WERI-Rb-1 (cell line): ENCODE results near the gene PLD5.
"Not testable (repeated sequence)": the region's sequence is repeated elsewhere in the genome, so short reads cannot be mapped to it uniquely, and the experiment has no call there.

Experiments
- DNase-seq: peaks from one replicate; pipeline ENCODE4 v3.0.0-alpha.2; 2020
- H3K27ac ChIP-seq: fragments of 250-450 bp; sonication (Bioruptor Pico); 2 replicates; pipeline ENCODE4 v1.5.1; 2020; ENCODE audit warnings: mild to moderate bottlenecking, moderate library complexity
- H3K27me3 ChIP-seq: fragments of 250-450 bp; sonication (Bioruptor Pico); 2 replicates; pipeline ENCODE4 v1.5.1; 2021; ENCODE audit warnings: mild to moderate bottlenecking, low read depth, moderate library complexity; ENCODE audit not compliant: insufficient read depth, severe bottlenecking
- H3K36me3 ChIP-seq: fragments of 250-450 bp; sonication (Bioruptor Pico); 2 replicates; pipeline ENCODE4 v1.5.1; 2020; ENCODE audit warnings: mild to moderate bottlenecking, moderate library complexity
- H3K4me3 ChIP-seq: 2 replicates; pipeline ENCODE4 v1.5.1; 2011; ENCODE audit warnings: low read depth, mild to moderate bottlenecking, control low read depth, low read length
- H3K9me3 ChIP-seq: fragments of 250-450 bp; sonication (Bioruptor Pico); 2 replicates; pipeline ENCODE4 v1.5.1; 2021; ENCODE audit warnings: mild to moderate bottlenecking, moderate library complexity; ENCODE audit not compliant: severe bottlenecking
- TF ChIP-seq, protein P1 (sequence below): IDR thresholded peaks from 2 replicates; pipeline ENCODE4 v1.5.1; 2011; ENCODE audit warnings: low read depth, mild to moderate bottlenecking, control low read depth, inconsistent platforms, low read length

PLD5 gene

DNA sequence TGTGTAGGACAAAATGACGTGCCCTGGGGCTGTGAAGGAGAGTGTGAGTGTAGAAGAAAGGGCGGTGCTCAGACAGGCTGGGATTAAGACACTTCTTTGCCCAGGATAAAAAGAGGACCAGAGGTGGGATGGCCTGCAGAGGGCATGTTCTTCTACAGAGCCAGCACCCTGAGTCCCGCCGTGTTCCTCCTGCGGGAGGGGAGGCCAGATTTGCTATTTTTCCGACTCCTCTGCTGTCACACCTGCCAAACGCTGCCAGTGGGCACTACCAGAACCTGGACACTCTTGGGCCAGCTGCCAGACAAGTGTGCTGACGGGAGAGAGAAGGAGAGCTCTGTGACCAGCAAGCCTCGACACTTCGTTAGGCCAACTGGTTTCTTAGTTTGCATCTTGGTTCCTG lies 206.4 kb downstream of the PLD5 start:
- DNase-seq = no peak
- no peak overlapping the region for H3K4me3 ChIP-seq
- H3K9me3 ChIP-seq = no peaks in the 10 kb centered on the region
- TF ChIP-seq, protein P1, sequence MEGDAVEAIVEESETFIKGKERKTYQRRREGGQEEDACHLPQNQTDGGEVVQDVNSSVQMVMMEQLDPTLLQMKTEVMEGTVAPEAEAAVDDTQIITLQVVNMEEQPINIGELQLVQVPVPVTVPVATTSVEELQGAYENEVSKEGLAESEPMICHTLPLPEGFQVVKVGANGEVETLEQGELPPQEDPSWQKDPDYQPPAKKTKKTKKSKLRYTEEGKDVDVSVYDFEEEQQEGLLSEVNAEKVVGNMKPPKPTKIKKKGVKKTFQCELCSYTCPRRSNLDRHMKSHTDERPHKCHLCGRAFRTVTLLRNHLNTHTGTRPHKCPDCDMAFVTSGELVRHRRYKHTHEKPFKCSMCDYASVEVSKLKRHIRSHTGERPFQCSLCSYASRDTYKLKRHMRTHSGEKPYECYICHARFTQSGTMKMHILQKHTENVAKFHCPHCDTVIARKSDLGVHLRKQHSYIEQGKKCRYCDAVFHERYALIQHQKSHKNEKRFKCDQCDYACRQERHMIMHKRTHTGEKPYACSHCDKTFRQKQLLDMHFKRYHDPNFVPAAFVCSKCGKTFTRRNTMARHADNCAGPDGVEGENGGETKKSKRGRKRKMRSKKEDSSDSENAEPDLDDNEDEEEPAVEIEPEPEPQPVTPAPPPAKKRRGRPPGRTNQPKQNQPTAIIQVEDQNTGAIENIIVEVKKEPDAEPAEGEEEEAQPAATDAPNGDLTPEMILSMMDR = no peak; the same call in 1 of the 2 replicates
- no peaks in the 10 kb centered on the region for H3K27me3 ChIP-seq
- H3K36me3 ChIP-seq = no peaks in the 10 kb centered on the region
- H3K27ac ChIP-seq = no peak overlapping the region

DNA sequence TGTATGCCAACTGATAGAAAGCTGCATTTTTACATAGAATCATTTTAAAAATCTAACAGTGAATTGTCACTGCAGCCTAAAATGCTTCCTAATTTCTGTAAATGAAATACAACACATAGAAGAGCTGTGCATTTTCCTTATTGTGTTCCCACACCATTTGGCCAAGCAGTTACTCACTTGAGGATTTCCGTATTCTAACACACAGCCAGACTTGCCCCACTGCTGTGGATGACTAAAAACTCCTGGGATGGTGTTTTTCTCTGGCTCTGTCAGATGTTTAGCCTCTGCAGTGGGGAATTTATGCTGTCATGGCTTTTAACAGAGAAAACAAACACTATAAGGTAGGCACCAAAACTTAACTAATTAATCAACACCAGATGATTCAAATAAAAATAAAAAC lies 209.6 kb downstream of the PLD5 start:
- H3K9me3 ChIP-seq, H3K27ac ChIP-seq, H3K27me3 ChIP-seq, DNase-seq, H3K36me3 ChIP-seq, H3K4me3 ChIP-seq: not testable (repeated sequence)

DNA sequence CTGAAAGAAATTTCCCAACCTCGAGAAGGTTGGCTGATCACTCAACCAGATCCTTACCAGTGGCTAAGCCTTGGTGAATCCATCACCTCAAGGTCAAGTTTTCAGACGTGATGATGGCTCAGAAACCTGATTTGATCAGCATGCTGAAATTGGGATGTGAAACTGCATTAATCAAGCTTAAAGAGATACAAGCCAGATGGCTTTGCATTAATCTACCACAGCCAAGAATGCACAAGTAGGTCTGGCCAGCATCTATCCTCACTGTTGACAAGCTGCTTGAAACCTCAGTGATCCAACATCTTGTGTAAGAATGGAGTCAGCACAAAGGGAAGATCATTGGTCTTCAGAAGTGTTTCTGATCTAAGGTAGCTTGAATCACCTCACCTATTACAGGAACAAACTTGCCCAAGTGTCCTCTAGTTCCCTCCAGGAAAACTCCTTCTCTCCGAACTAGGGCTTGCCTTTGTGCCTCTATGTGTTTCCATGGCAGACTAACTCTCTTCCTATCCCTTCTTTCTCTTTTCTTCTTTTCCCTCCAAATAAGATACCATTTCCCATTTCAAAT lies 210.3 kb downstream of the PLD5 start:
- H3K36me3 ChIP-seq, H3K4me3 ChIP-seq, H3K27ac ChIP-seq, H3K9me3 ChIP-seq, H3K27me3 ChIP-seq: not testable (repeated sequence)
- DNase-seq = peak; percentile 54

DNA sequence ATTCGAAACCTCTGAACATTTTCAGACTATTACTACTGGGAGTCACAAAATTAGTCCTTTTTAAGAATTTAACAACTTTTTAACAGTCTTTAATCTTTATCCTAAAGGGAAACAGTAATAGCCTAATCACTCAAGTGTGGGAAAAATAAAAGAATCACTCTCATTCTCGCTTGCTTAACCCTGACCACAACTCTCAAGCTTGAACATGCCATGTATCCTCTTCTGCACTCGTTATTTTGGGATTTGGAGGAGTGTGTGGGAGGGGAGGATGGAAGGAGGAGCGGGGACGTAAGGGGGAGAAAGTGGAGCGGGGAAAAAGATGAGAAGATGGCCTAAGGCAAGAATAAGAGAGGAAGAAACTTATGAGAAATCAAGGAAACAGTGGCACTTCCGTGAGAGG lies 215.8 kb downstream of the PLD5 start:
- H3K27ac ChIP-seq, H3K9me3 ChIP-seq, H3K4me3 ChIP-seq, H3K36me3 ChIP-seq, H3K27me3 ChIP-seq, DNase-seq: not testable (repeated sequence)

DNA sequence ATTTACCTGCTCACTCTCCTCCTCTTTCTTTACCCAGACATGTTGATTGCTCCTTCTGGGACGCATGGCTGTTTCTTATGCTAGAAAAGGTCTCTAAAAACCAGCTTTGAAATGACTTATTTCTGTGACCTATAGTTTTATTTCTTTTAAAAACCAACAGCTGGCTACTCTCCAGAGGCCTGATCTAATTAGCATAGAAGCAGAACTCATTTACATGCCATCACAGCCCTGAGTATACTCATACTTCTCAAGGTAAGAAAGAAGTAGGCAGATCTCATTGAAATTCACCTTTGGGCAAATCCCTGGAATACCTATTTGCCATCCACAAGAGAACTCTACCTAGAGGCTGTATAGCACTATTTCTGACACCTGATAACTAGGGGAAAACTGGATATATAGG lies 230.7 kb downstream of the PLD5 start:
- H3K27ac ChIP-seq, H3K9me3 ChIP-seq, DNase-seq, H3K4me3 ChIP-seq, H3K27me3 ChIP-seq, H3K36me3 ChIP-seq: not testable (repeated sequence)

DNA sequence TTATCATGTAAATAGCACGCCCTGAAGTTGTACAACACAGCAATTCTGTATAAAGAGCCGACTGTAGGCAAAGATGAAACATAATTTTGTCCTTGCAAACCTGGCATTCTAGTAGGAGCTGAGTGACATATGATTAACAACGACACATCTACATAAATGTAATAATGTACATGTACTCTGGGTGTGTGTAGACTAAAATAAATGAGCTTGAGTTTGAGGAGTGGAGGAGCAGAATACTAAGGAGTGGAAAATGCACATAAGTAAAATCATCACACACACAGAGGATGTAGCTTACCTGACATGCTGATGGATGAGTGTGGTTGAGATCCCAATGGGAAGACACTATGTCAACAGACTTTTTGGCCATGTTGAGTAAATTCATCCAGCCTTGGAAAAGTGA lies 236.4 kb downstream of the PLD5 start:
- not testable (repeated sequence) for H3K27me3 ChIP-seq, H3K27ac ChIP-seq, H3K9me3 ChIP-seq, DNase-seq, H3K36me3 ChIP-seq, H3K4me3 ChIP-seq

DNA sequence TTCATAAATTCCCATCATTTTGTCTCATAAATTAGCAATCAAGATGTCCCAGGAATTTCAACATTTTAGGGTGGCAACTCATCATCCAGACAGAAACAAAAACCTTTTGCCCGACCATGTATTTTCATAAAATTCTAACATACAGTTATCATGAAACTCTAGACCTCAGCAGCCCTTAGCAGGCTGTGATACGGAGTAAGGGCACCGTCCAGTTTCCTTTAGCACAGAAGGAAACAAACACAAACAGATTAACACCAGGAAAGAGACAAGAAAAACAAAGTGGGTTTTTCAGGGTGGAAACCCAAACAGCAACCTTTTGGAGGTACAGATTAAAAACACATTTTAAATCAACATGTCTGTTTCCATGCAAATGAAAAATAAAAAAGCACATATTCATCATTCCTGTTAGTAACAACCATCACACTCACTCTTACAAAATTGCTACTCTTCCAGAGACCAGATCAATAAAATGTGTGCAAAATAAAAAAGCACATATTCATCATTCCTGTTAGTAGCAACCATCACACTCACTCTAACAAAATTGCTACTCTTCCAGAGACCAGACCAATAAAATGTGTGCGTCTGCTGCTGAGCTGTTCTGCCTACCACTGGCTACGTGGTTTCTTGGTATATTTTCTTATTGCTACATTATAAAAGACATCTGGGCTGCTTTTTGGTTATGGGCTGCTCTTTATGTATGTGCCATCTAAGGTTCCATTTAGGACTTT lies 241.6 kb downstream of the PLD5 start:
- not testable (repeated sequence) for DNase-seq, H3K27me3 ChIP-seq, H3K27ac ChIP-seq, H3K9me3 ChIP-seq, H3K4me3 ChIP-seq, H3K36me3 ChIP-seq

DNA sequence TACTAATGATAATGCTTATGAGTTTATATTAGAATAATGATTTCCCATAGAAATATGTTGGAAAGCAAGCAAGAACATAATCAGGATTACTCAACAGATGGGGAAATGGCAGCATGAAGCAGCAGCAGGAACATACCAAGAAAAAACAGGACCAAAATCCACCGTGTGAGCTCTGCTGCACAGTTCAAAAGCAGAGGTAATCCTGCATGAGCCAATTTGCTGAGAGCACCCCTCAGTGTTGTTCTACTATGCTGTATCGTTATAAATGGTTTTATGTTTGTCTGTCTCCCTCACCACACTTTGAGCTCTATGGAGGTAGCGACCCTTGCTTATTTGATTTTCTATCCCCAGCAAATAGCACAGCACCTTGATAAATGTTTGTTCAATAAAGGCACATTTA lies 246.1 kb downstream of the PLD5 start:
- not testable (repeated sequence) for H3K9me3 ChIP-seq, H3K27ac ChIP-seq, H3K4me3 ChIP-seq, H3K36me3 ChIP-seq, H3K27me3 ChIP-seq
- DNase-seq = peak; percentile 55

DNA sequence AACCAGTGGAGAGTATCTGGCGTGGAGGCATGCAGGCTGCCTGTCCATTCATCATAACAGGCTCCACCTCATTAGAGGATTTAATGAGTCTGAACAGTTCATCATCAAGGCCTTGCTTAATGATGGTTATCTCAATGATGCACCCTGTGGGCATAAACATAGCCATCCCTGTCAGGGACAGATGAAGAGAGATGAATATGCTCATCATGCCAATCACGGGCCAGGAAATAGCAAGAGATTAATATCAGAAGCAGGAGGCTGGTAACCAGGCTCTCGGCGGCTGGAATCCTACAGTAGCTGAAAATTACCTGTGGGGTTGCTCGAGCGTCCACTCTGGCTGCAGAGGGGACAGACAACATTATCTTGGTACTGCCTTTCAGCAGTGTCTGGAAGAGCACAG lies 247.7 kb downstream of the PLD5 start:
- not testable (repeated sequence) for H3K27me3 ChIP-seq, H3K9me3 ChIP-seq, H3K27ac ChIP-seq, H3K4me3 ChIP-seq, H3K36me3 ChIP-seq, DNase-seq

DNA sequence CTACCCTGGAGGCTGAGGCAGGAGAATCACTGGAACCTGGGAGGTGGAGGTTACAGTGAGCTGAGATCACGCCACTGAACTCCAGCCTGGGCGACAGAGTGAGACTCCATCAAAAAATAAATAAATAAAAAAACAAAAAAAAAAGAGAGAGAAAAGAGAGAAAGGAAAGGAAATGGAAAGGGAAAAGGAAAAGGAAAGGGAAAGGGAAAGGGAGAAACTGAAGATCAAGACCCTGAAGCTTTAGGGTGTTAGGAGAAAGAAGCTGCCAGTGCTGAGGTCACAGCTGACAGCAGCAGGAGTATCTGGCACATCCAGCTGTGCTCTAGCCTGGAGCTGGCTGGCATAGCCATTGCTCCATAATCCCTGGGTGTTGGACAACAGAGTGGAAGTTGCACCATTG lies 257.5 kb downstream of the PLD5 start:
- DNase-seq, H3K27me3 ChIP-seq, H3K9me3 ChIP-seq, H3K4me3 ChIP-seq, H3K27ac ChIP-seq, H3K36me3 ChIP-seq: not testable (repeated sequence)

DNA sequence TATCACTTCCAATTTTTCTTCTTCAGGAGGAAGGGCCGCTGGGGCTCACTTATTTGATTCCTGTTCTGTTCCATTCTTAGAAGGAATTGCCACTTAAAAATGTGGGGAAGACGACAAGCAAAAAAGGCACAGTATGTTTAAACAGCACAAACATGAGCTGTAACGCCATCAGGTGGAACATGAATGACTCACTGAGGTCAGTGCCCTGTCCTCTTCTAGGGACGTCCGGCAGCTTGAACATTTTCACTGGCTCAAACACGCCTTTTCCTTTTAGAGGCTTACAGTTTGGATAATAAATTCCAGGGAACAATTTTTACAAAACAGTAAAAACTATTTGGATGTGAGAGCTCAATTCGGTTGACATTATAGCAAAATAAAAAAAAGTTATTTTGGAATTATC lies 260.1 kb downstream of the PLD5 start:
- H3K27me3 ChIP-seq, H3K36me3 ChIP-seq, H3K27ac ChIP-seq, H3K4me3 ChIP-seq, H3K9me3 ChIP-seq, DNase-seq: not testable (repeated sequence)
